Subcutaneous adipose tissue (tissue), 4 donors: ENCODE results near the gene IPO13. TPM values are rescaled to one million over a fixed set of nuclear protein-coding genes. Genes with fewer than 3 reads are reported as not detected.

Experiments used
- total RNA-seq, 4 donors: library from RNA; depleted of rRNA; stranded (reverse); fragments of >200 nt; gene quantifications; one replicate each; pipeline ENCODE4 v1.1.0, GENCODE V29; 2016
- TF ChIP-seq, protein P1 (sequence below): fragments of 450-650 bp; IDR thresholded peaks from one replicate; pipeline ENCODE4 v1.5.1; 2016; ENCODE audit warnings: low read depth, mild to moderate bottlenecking, control low read depth, antibody characterized with exemption, moderate library complexity

Gene IPO13
- total RNA-seq, 4 donors from 2014 or later, result 17.4 to 18.2 (median 17.8) TPM

DNA sequence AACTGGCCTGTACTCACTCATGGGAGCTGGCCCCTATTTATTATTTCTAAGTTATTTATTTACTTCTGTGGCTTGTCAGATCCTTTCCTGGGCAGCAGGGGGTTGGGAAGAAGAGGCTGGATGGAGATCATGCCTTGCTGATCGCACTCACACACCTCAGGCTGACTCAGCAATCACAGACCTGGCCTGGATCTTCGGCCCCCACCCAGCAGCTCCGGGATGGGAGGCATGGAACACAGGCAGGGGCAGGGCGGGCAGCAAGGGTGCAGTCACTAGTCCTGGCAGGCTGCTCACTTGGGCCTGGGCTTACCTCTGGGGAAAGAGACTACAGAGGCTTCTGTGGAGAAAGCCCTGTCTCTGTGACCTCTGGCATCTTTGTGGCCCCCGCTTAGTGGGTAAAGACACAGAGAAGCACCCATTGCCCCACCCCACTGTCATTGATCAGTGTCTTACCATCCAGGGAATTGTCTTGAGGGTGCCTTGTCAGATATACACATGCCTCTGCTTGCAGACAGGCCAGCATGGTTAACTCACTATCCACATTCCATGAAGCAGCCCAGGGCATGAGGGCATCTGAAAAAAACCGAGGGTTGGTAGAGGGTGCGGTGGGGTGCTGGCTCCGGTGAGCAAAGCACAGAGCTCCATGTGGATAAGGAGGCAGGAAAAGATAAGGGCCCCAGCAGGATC, 9.4 kb upstream of the IPO13 start:
- TF ChIP-seq, protein P1, sequence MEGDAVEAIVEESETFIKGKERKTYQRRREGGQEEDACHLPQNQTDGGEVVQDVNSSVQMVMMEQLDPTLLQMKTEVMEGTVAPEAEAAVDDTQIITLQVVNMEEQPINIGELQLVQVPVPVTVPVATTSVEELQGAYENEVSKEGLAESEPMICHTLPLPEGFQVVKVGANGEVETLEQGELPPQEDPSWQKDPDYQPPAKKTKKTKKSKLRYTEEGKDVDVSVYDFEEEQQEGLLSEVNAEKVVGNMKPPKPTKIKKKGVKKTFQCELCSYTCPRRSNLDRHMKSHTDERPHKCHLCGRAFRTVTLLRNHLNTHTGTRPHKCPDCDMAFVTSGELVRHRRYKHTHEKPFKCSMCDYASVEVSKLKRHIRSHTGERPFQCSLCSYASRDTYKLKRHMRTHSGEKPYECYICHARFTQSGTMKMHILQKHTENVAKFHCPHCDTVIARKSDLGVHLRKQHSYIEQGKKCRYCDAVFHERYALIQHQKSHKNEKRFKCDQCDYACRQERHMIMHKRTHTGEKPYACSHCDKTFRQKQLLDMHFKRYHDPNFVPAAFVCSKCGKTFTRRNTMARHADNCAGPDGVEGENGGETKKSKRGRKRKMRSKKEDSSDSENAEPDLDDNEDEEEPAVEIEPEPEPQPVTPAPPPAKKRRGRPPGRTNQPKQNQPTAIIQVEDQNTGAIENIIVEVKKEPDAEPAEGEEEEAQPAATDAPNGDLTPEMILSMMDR, result no peak

DNA sequence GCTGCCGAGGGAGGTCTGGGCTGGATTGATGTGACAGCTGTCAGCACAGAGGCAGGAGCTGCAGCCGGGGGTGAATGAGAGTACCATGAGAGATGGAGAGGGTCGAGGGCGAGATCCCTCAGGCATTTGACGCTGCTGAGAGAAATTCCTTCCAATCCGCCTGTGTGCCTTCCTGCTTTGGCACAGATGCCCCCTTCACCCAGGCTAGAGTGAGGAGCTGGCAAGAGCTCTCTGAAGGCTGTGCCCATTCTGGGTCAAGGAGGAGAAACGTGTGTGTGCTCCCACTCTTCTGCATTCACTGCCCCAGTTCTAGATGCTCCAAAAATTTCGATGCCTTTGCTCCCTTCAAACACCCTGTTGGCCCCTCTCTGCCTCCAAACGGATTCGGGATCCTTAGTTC, 8.4 kb upstream of the IPO13 start:
- TF ChIP-seq, protein P1, result no peak

DNA sequence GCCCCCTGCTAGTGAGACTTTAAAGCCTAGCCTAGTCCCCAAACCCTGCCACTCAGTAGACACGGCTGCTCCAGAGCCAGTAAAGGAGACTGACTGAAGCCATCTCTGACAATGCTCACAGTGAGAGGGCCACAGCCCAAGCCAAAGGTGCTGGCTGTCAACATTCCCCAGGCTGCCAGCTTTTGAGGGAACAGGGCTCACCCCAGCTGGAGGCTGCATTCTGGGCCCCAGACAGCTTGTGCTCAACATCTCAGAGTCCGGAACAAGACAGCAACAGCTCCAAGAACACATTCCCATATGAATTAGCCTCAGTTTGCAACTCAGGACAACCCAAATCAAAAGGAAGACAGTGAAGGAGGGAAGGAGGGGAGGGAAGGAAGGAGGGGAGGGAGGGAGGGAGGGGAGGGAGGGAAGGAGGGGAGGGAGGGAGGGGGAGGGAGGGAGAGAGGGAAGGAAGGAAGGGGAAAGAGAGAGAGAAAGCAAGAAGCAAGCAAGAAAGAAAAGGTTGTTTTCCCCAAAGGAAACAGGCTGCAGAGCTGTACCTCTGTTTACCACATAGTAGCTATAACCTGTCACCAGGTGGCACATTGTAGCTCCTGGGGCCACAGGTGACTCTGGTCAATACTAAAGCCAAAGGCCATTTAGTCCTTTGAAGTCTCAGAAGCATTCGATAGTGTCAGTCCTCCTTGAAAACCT, 7.7 kb upstream of the IPO13 start:
- TF ChIP-seq, protein P1, result no peak

DNA sequence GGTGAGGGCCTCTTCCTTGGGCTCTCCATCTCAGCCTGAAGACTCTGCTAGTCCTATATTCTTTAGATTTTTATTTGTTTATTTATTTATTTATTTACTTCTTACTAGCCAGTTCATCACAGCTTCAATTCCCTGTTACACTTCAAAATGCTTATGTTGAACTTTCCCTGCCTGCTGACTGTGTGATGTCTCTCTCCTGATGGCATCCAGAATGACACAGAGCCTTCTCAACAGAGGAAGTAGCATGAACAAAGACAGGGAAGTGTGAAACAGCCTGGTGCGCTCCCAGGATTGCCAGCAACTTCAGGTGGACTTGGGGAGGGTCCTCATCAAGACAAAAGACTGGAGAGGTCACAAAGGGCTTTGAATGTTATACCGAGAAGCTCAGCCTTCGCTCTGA, 4.3 kb upstream of the IPO13 start:
- TF ChIP-seq, protein P1, result no peak

DNA sequence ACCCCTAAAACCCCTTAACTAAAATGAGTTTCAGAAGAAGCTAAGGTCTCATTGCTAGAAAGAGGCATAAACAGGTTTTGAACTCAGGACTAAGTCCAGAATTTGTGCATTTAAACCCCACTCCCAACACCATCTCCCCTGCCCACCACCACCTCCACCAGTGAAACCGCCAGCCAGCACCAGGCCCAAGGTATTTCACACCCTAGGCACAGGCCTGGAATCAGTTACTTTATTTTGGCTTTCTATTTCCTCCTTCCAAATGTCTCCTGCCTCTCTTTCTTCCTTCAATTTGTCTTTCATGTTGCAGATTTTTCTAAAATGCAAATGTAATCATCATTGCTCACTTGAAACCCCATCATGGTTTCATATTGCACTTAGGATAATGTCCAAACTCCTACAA, 1.9 kb upstream of the IPO13 start:
- TF ChIP-seq, protein P1, result no peak

DNA sequence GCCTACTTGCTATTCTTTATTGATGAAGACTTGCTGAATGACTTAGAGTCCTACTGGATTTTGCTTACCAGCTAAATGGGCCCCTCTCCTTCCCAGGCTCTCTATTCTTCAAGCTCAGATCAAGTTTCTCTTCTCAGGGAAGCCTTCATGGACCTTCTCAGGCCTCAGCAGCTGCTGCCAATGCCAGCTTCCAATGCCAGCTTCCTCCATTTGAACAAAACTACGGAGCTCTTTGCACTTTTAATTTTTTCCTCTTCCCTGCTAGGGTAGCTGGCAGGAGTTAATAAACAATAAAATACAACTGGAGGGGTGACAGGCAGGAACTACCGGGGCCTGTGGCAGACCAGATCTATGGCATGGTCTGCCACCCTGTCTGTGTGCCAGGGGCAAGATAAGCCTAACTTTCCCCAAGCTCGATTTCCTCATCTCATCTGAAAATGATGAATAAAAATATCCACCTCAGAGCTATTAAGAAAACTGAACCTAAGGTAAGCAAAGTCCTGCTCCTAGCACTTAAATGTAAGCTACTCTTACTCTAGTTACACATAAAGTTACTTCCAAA, 995 bp upstream of the IPO13 start:
- TF ChIP-seq, protein P1, result no peak
